Left colon (tissue), 2 donors: ENCODE data around the gene SP100. TPM values are rescaled to one million over a fixed set of nuclear protein-coding genes. Genes with fewer than 3 reads are reported as not detected.
"Not testable (repeated sequence)": the region's sequence is repeated elsewhere in the genome, so short reads cannot be mapped to it uniquely, and the experiment has no call there.

Experiments
- ATAC-seq: fragments of 200-7000 bp; cut with Tn5 transposase; one replicate; pipeline ENCODE4 v1.9.1; 2020; ENCODE audit warnings: mild to moderate bottlenecking, moderate library complexity
- DNase-seq, 2 donors: peaks; one replicate each; pipeline ENCODE4 v3.0.0-alpha.2; 2020
- intact Hi-C, 2 donors: fragments of 100-400 bp; cut with DNase I in 1 of 2; cut with micrococcal nuclease in 1 of 2; formaldehyde crosslinking; loops; one replicate each; pipeline versions ENCODE4 v1.11.2 to v1.14.0; 2022; cut with DNase I, micrococcal nuclease
- total RNA-seq, 2 donors: library from RNA; stranded (reverse); fragmentation: NEBNext Ultra II Directional; extraction: Animal tissue kit (Norgen Biotek cat#: 25700); gene quantifications; one replicate each; pipeline ENCODE4 v1.2.1, GENCODE V29; 2021
- donor health status: DM: no; HTN: no; CAD: no.
- donor health status: DM: yes; HTN: yes; CAD: no.

SP100 gene
- total RNA-seq, 2 donors from 2014 or later: 65.5 to 69.3 TPM

GRCh38 chr2:230447455-230448451 lies 31.8 kb downstream of the SP100 start:
- ATAC-seq: no peak
- intact Hi-C loops: no loop called here
- no peak for DNase-seq

- intact Hi-C loops: no loop called here
- no peak for ATAC-seq
These were observed 34.0 kb downstream of the SP100 start for GRCh38 chr2:230449901-230450467.

DNA sequence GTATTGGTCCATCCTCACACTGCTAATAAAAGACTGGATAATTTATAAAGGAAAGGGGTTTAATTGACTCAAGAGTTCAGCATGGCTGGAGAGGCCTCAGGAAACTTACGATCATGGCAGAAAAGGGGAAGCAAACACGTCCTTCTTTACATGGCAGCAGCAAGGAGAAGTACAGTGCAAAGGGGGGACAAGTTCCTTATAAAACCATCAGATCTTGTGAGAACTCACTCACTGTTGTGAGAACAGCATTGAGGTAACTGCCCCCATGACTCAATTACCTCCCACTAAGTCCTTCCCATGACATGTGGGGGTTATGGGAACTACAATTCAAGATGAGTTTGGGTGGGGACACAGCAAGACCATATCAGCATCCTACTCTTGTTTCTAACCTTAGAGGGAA lies 37.0 kb downstream of the SP100 start:
- no peak for DNase-seq
- ATAC-seq: no peak
- intact Hi-C loops: no loop called here

More at GRCh38 chr2:230449901-230450467, 34.0 kb downstream of the SP100 start:
- no peak for DNase-seq

DNA sequence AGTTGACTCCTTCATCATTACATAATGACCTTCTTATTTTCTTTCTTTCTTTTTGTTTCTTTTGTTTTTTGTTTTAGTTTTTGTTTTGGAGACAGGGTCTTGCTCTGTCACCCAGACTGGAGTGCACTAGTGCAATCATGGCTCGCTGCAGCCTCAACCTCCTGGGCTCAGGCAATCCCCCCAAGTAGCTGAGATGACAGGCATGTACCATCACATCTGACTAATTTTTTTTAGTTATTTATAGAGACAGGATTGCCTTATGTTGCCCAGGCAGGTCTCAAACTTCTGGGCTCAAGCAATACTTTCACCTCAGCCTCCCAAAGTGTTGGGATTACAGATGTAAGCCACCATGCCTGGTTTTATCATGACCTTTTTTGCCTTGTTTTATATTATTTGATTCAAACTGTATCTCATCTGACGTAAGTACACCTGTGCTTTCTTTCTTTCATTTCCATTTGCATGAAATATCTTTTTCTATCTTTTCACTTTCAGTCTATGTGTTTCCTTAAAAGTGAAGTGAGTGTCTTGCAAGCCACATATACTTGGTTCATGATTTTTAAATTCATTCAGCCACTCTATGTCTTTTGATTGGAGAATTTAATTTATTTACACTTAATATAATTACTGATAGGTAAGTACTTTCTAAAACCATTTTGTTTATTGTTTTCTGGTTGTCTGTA lies 39.1 kb downstream of the SP100 start:
- DNase-seq (no peak), ATAC-seq (no peak)
- intact Hi-C loops: no loop called here

DNA sequence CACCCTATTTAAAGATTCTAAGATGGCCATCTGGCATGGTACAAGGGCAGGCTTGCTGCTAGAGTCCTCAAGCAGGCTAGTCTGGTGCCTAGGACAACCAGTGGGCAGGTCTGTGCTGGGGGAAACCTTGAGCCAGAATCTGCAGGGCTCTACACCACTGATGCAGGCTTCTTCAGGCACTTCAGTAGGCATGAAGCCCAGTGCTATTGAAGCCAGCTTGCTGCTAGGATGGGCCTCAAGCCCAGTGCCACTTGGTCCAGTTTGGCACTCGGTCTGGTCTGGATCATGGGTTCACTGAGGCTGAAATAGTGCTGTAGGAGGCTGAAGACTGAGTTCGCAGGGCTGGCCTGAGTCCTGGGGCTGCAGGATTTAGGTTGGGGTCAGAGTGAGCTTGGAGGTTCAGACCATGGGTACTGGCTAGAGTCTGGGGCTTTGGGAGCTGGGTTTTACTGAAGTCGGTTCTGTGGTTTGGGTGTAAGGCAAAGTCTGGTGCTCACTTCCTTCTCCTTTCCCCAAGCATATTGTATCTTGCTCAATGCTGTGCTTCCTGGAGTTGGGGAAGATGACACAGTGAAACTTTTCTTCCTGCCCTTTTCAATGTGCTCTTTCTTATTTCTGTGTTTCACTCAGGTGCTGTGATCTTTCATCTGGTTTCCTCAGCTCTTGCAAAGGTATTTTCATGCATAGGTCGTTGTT lies 41.2 kb downstream of the SP100 start:
- ATAC-seq: no peak
- intact Hi-C loops: no loop called here
- no peak for DNase-seq

- DNase-seq (no peak), ATAC-seq (no peak)
- intact Hi-C loops: no loop called here
These were observed 41.8 kb downstream of the SP100 start for GRCh38 chr2:230457793-230458192.

GRCh38 chr2:230459216-230459615 lies 43.2 kb downstream of the SP100 start:
- no peak for ATAC-seq
- intact Hi-C loops: no loop called here
- DNase-seq: no peak

DNA sequence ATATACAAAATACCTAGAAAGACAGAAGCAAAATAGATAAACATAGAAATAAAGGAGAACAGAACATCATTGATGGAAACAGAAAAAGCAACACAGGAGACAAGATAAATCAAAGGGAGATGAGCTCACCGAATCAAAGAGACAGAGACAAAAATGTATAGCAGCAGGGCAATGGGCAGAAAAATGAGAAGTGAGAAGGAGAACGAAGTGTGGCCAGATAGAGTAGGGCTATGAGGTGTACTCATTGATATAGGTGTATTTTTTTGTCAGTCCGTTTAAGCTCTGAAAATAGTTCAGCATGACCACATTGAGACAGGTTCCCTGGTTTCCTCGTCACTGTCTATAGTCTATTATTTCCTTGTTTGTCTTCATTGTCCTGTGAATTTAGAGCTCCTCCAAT lies 55.1 kb downstream of the SP100 start:
- intact Hi-C loops: no loop called here
- DNase-seq (no peak), ATAC-seq (no peak)

DNA sequence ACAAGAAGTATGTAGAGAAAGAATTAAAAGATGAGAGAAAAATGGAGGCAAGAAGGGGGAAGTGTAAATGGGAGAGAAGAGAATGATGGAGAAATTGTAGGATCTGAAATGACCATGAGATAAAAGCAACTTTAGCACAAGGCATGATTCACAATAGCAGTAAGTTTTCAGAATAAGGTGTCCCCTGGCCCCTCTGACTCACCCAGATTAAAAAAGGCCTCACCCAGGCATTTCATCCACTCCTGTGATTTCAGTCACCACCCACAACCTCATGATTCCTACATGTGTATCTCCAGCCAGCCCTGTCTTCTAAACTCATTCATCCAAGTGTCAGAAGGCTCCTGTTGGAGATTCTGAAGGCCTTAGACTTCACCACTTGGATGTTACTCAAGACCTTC lies 56.6 kb downstream of the SP100 start:
- intact Hi-C loops: no loop called here
- ATAC-seq: no peak
- DNase-seq: no peak

DNA sequence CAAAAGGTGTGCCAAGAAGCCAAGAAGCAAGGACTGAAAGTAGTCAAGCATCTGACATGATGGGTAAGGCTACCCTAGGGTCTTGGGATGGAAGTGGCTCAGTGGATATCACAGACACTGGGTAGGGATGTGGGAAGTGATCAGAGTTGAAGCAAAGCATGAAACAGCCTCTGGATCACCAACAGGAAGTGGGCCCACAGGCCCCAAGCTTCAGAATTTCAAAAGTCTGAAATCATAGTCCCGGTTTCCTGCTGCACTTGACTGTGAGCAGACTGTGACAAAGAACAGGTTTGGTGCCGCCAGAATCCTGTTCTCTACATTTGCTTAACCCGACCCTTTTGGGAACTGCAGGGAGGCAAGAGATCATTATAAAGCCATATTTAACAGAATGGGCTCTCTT lies 57.4 kb downstream of the SP100 start:
- ATAC-seq (no peak), DNase-seq (no peak)
- intact Hi-C loops: no loop called here

- DNase-seq (no peak), ATAC-seq (no peak)
- intact Hi-C loops: no loop called here
These were observed 59.1 kb downstream of the SP100 start for GRCh38 chr2:230475143-230475542.

DNA sequence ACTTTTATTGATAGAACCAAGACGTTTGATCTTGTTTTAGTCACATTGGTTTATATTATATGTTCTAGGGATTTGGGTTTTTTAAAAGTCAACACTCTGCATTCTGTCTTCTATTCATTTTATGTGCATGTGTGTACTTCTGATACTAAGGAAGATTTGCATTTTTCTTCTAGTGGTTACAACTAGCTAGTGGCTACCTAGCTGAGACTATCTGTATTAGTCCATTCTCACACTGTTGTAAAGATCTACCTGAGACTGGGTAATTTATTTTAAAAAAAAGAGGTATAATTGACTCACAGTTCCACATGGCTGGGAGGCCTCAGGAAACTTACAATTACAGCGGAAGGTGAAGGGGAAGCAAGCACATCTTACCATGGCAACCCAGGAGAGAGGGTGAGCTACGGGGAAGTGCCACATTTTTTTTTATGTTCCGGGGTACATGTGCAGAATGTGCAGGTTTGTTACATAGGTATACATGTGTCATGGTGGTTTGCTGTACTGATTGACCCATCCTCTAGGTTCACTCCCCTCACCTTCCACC lies 69.9 kb downstream of the SP100 start:
- intact Hi-C loops: no loop called here
- ATAC-seq: no peak
- DNase-seq: no peak

DNA sequence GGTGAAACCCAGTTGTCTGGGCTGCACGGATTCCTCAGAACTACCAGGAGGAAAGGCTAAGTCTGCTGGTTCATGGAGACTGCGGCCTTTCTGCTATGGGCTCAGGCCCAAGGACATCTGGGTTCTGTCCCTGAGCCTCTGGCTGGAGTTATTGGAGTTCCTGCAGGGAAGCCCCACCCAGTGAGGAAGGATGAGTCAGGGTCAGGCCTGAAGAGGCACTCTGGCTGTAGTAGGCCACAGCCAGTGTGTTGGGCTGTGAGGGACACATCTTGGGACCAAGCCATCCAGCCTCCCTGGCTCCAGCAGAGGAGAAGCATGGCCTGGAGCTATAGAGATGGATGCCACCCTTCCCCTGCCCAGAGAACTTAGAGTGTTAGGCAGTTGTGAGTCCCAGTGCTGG lies 75.2 kb downstream of the SP100 start:
- DNase-seq, ATAC-seq, intact Hi-C loops: not testable (repeated sequence)

GRCh38 chr2:230492107-230492506 lies 76.1 kb downstream of the SP100 start:
- intact Hi-C loops: no loop called here
- DNase-seq (no peak), ATAC-seq (peak; percentile 46)

DNA sequence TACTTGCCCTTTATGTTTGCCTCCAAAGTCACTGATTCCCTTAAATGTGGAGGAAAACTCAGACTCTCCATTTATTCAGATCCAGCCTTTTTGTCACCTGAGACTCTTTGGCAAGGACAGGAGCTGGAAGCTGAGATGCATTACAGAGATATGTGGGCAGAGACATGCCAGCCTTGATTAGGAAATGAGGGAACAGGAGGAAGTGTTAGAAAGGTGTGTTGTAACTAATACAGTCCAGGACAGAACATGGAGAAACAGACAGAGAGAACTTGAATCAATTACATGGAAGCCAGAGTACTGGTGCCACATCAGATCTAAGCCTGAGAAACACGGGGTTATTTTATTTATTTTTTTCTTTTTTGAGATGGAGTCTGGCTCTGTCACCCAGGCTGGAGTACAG lies 79.0 kb downstream of the SP100 start:
- intact Hi-C loops: no loop called here
- ATAC-seq: no peak
- no peak for DNase-seq

DNA sequence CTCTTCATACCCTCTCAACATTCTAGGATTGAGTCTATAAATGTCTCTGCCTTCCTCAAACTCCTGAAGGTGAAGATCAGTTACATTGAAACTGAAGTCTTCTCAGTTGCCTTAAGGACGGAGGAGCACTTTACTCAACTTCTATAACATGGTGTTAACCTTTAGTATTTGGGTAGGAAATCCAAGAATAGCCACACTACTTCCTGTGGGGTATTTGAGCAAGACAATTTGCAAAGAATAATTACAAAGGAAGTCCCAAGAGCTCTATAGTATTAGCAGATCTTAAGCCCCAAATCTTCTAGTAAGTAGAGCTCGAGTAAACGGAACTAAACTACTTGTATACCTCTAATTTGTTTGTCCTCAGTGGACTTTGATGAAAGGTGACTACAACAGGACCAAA lies 80.9 kb downstream of the SP100 start:
- DNase-seq: no peak
- intact Hi-C loops: no loop called here
- no peak for ATAC-seq

- no peak for ATAC-seq
- no peak for DNase-seq
- intact Hi-C loops: no loop called here
These were observed 82.6 kb downstream of the SP100 start for GRCh38 chr2:230498506-230499107.

GRCh38 chr2:230502593-230502992 lies 86.6 kb downstream of the SP100 start:
- intact Hi-C loops: no loop called here
- ATAC-seq: no peak
- DNase-seq: no peak

- intact Hi-C loops: no loop called here
- DNase-seq (no peak), ATAC-seq (no peak)
These were observed 87.8 kb downstream of the SP100 start for GRCh38 chr2:230503798-230504197.
